ENCODE data around the gene NR2C2.

- TF ChIP-seq SALL2 (CRISPR knock-in tag; IDR thresholded peaks at IDR 0.05) (no peak), TRIM24 (CRISPR knock-in tag; IDR thresholded peaks at IDR 0.05) (no peak), KDM1A (CRISPR knock-in tag; IDR thresholded peaks at IDR 0.05) (no peak), CTCF (CRISPR knock-in tag; IDR thresholded peaks at IDR 0.05) (no peak), EZH2 (conservative IDR thresholded peaks at IDR 0.05; ENCODE audit: low read depth, low read length) (no peak), ZNF280B (CRISPR knock-in tag; IDR thresholded peaks at IDR 0.05; ENCODE audit: borderline replicate concordance) (no peak), PHF20 (CRISPR knock-in tag; IDR thresholded peaks at IDR 0.05) (no peak), NR3C1 (CRISPR knock-in tag; IDR thresholded peaks at IDR 0.05) (no peak), HMGXB4 (CRISPR knock-in tag; IDR thresholded peaks at IDR 0.05; ENCODE audit: borderline replicate concordance in 1 of 2, low read depth in 1 of 2) (no peak), ETV6 (CRISPR knock-in tag; conservative IDR thresholded peaks at IDR 0.05) (no peak), HNRNPUL1 (IDR thresholded peaks at IDR 0.05; ENCODE audit: low read depth, low read length) (no peak)
Measured at GRCh38 chr3:15089201-15089600, 141.8 kb downstream of the NR2C2 start.
